ENCODE data around the gene SHTN1.

SHTN1 gene

GRCh38 chr10:116919706-116920105 is 85.3 kb downstream of the SHTN1 start:
- H3K4me1 ChIP-seq (ENCODE audit: insufficient read depth, low read length, poor library complexity, severe bottlenecking): no peaks in the 10 kb centered on the region
- H4K20me1 ChIP-seq (ENCODE audit: insufficient read depth, low read length, poor library complexity, severe bottlenecking): no peaks in the 10 kb centered on the region
- TF ChIP-seq EZH2phosphoT487 (IDR thresholded peaks at IDR 0.05; ENCODE audit: borderline replicate concordance): no peak
- TF ChIP-seq, protein P1, sequence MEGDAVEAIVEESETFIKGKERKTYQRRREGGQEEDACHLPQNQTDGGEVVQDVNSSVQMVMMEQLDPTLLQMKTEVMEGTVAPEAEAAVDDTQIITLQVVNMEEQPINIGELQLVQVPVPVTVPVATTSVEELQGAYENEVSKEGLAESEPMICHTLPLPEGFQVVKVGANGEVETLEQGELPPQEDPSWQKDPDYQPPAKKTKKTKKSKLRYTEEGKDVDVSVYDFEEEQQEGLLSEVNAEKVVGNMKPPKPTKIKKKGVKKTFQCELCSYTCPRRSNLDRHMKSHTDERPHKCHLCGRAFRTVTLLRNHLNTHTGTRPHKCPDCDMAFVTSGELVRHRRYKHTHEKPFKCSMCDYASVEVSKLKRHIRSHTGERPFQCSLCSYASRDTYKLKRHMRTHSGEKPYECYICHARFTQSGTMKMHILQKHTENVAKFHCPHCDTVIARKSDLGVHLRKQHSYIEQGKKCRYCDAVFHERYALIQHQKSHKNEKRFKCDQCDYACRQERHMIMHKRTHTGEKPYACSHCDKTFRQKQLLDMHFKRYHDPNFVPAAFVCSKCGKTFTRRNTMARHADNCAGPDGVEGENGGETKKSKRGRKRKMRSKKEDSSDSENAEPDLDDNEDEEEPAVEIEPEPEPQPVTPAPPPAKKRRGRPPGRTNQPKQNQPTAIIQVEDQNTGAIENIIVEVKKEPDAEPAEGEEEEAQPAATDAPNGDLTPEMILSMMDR (conservative IDR thresholded peaks at IDR 0.05; ENCODE audit: low read length): no peak
- no peak overlapping the region for H3K4me3 ChIP-seq (ENCODE audit: low read length, poor library complexity, severe bottlenecking)
- H3K9me2 ChIP-seq (replicated peaks; ENCODE audit: low read depth, low read length): no peaks in the 10 kb centered on the region
- H3K9ac ChIP-seq (ENCODE audit: low read depth, low read length, poor library complexity, severe bottlenecking): no peak overlapping the region
- no peaks in the 10 kb centered on the region for H3K36me3 ChIP-seq (ENCODE audit: insufficient read depth, low read length)
- H3K79me2 ChIP-seq (ENCODE audit: insufficient read depth, low read length): no peaks in the 10 kb centered on the region
- no peaks in the 10 kb centered on the region for H3K9me3 ChIP-seq (ENCODE audit: insufficient read depth, low read depth, low read length)
- no peaks in the 10 kb centered on the region for H3K27me3 ChIP-seq (ENCODE audit: insufficient read depth, low read length, poor library complexity, severe bottlenecking)
- no peaks in the 10 kb centered on the region for H3F3A ChIP-seq (ENCODE audit: low read depth)
- H3K4me2 ChIP-seq (ENCODE audit: low read depth, low read length, poor library complexity, severe bottlenecking): no peak overlapping the region
- no peak overlapping the region for H2AFZ ChIP-seq (ENCODE audit: low read length)

DNA sequence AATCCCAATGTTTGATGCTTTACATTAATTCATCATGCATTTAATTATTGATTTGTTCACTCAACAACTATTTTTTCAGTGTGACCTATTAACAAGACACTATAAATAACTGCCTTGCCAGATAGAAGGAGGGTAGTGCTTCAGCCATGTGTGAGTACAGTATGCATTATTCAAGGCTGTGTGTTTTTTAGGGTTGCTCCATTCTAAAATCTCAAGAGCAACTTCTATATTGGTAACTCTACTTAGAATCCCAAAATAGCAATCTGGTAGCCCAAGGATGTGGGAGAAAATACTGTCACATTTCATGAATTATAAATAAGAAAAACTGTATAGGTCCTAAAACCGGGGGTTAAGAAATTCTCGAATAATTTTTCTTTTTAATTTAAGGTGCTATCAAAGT is 85.8 kb downstream of the SHTN1 start:
- H3K9me3 ChIP-seq (ENCODE audit: insufficient read depth, low read depth, low read length): no peaks in the 10 kb centered on the region
- H3K27me3 ChIP-seq (ENCODE audit: insufficient read depth, low read length, poor library complexity, severe bottlenecking): no peaks in the 10 kb centered on the region
- no peak overlapping the region for H3K9ac ChIP-seq (ENCODE audit: low read depth, low read length, poor library complexity, severe bottlenecking)
- no peak for TF ChIP-seq EZH2phosphoT487 (IDR thresholded peaks at IDR 0.05; ENCODE audit: borderline replicate concordance)
- TF ChIP-seq, protein P1 (conservative IDR thresholded peaks at IDR 0.05; ENCODE audit: low read length): no peak
- H3F3A ChIP-seq (ENCODE audit: low read depth): no peaks in the 10 kb centered on the region
- H3K36me3 ChIP-seq (ENCODE audit: insufficient read depth, low read length): no peaks in the 10 kb centered on the region
- H3K4me1 ChIP-seq (ENCODE audit: insufficient read depth, low read length, poor library complexity, severe bottlenecking): no peaks in the 10 kb centered on the region
- H3K4me3 ChIP-seq (ENCODE audit: low read length, poor library complexity, severe bottlenecking): no peak overlapping the region
- no peaks in the 10 kb centered on the region for H3K79me2 ChIP-seq (ENCODE audit: insufficient read depth, low read length)
- H2AFZ ChIP-seq (ENCODE audit: low read length): no peak overlapping the region
- no peaks in the 10 kb centered on the region for H4K20me1 ChIP-seq (ENCODE audit: insufficient read depth, low read length, poor library complexity, severe bottlenecking)
- H3K9me2 ChIP-seq (replicated peaks; ENCODE audit: low read depth, low read length): no peaks in the 10 kb centered on the region
- no peak overlapping the region for H3K4me2 ChIP-seq (ENCODE audit: low read depth, low read length, poor library complexity, severe bottlenecking)

DNA sequence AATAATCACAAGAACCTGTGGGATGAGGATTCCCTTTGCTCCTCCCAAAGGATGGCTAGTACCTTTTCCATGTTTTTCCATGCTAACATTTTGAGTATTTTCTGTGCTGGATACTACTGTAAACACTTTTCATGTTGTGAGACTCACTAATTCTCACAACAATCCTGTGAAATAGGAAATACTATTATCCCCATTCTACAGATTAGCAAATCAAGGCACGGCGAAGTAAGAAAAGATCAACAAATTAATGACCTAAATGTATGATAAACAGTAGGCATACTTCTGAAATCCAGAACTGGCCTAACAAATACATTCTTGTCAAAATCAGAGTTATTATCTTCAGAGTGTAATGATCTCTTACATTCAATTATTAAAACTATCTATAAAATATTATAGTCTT is 86.4 kb downstream of the SHTN1 start:
- Histone ChIP-seq H2AFZ (ENCODE audit: low read length) (no peak overlapping the region), H3K4me2 (ENCODE audit: low read depth, low read length, poor library complexity, severe bottlenecking) (no peak overlapping the region), H3K9me2 (replicated peaks; ENCODE audit: low read depth, low read length) (no peaks in the 10 kb centered on the region)

More for the DNA sequence above, 86.4 kb downstream of the SHTN1 start:
- Histone ChIP-seq H3F3A (ENCODE audit: low read depth) (no peaks in the 10 kb centered on the region), H3K79me2 (ENCODE audit: insufficient read depth, low read length) (no peaks in the 10 kb centered on the region), H4K20me1 (ENCODE audit: insufficient read depth, low read length, poor library complexity, severe bottlenecking) (no peaks in the 10 kb centered on the region), H3K9me3 (ENCODE audit: insufficient read depth, low read depth, low read length) (no peaks in the 10 kb centered on the region), H3K4me1 (ENCODE audit: insufficient read depth, low read length, poor library complexity, severe bottlenecking) (no peaks in the 10 kb centered on the region), H3K36me3 (ENCODE audit: insufficient read depth, low read length) (no peaks in the 10 kb centered on the region), H3K9ac (ENCODE audit: low read depth, low read length, poor library complexity, severe bottlenecking) (no peak overlapping the region), H3K4me3 (ENCODE audit: low read length, poor library complexity, severe bottlenecking) (no peak overlapping the region), H3K27me3 (ENCODE audit: insufficient read depth, low read length, poor library complexity, severe bottlenecking) (no peaks in the 10 kb centered on the region)
- TF ChIP-seq, protein P1 (conservative IDR thresholded peaks at IDR 0.05; ENCODE audit: low read length): no peak
- TF ChIP-seq EZH2phosphoT487 (IDR thresholded peaks at IDR 0.05; ENCODE audit: borderline replicate concordance): no peak
